ENCODE measurements around the gene TSPAN18. TPM values are rescaled to one million over a fixed set of nuclear protein-coding genes. Genes with fewer than 3 reads are reported as not detected.

The TSPAN18 gene
- total RNA-seq, 4 donors from 2014 or later: 2.1 to 9.1 (median 2.5) TPM

GRCh38 chr11:44689265-44689664 lies 37.5 kb upstream of the TSPAN18 start:
- no peaks in the 10 kb centered on the region for H3K9me3 ChIP-seq
- no peaks in the 10 kb centered on the region for H3K36me3 ChIP-seq
- no peak for DNase-seq
- TF ChIP-seq CTCF (IDR thresholded peaks at IDR 0.05 in 4 of 5, conservative IDR thresholded peaks at IDR 0.05 in 1 of 5): no peak
- TF ChIP-seq POLR2A (IDR thresholded peaks at IDR 0.05): no peak
- intact Hi-C loops (cut with DNase I; ENCODE audit: low total_unique reads): no loop called here
- ATAC-seq: no peak
- no peak overlapping the region for H3K4me3 ChIP-seq
- no peaks in the 10 kb centered on the region for H3K4me1 ChIP-seq
- no peaks in the 10 kb centered on the region for H3K27me3 ChIP-seq
- no peak overlapping the region for H3K27ac ChIP-seq
- in situ Hi-C loops (cut with MboI; ENCODE audit: low sequenced_read_pairs in 4 of 4): no loop called here

- Histone ChIP-seq H3K4me3 (no peak overlapping the region), H3K27me3 (no peaks in the 10 kb centered on the region), H3K27ac (no peak overlapping the region), H3K36me3 (no peaks in the 10 kb centered on the region), H3K4me1 (no peaks in the 10 kb centered on the region), H3K9me3 (no peaks in the 10 kb centered on the region)
- DNase-seq: no peak
- TF ChIP-seq POLR2A (IDR thresholded peaks at IDR 0.05) (no peak), CTCF (IDR thresholded peaks at IDR 0.05 in 4 of 5, conservative IDR thresholded peaks at IDR 0.05 in 1 of 5) (no peak)
- no peak for ATAC-seq
- intact Hi-C loops (cut with DNase I; ENCODE audit: low total_unique reads) (no loop called here), in situ Hi-C loops (cut with MboI; ENCODE audit: low sequenced_read_pairs in 4 of 4) (no loop called here)
These were observed 36.1 kb upstream of the TSPAN18 start for GRCh38 chr11:44690651-44691050.

- DNase-seq (no peak), ATAC-seq (no peak)
- intact Hi-C loops (cut with DNase I; ENCODE audit: low total_unique reads): no loop called here
- Histone ChIP-seq H3K27me3 (no peaks in the 10 kb centered on the region), H3K4me3 (no peak overlapping the region), H3K9me3 (no peaks in the 10 kb centered on the region), H3K4me1 (no peaks in the 10 kb centered on the region), H3K27ac (no peak overlapping the region), H3K36me3 (no peaks in the 10 kb centered on the region)
- in situ Hi-C loops (cut with MboI; ENCODE audit: low sequenced_read_pairs in 4 of 4): no loop called here
- TF ChIP-seq CTCF (IDR thresholded peaks at IDR 0.05 in 4 of 5, conservative IDR thresholded peaks at IDR 0.05 in 1 of 5) (no peak), POLR2A (IDR thresholded peaks at IDR 0.05) (no peak)
These were observed 34.3 kb upstream of the TSPAN18 start for GRCh38 chr11:44692460-44692859.

- Histone ChIP-seq H3K27me3 (no peaks in the 10 kb centered on the region), H3K27ac (no peak overlapping the region), H3K9me3 (no peaks in the 10 kb centered on the region), H3K4me1 (peaks cover 0 to 10% of the 10 kb centered on the region in 2 donors), H3K36me3 (no peaks in the 10 kb centered on the region), H3K4me3 (no peak overlapping the region)
- intact Hi-C loops (cut with DNase I; ENCODE audit: low total_unique reads): no loop called here
- in situ Hi-C loops (cut with MboI; ENCODE audit: low sequenced_read_pairs in 4 of 4): no loop called here
- no peak for TF ChIP-seq CTCF (IDR thresholded peaks at IDR 0.05 in 4 of 5, conservative IDR thresholded peaks at IDR 0.05 in 1 of 5)
- TF ChIP-seq POLR2A (IDR thresholded peaks at IDR 0.05): no peak
- DNase-seq (no peak), ATAC-seq (no peak)
These were observed 33.1 kb upstream of the TSPAN18 start for GRCh38 chr11:44693654-44694119.

- no peaks in the 10 kb centered on the region for H3K9me3 ChIP-seq
- TF ChIP-seq POLR2A (IDR thresholded peaks at IDR 0.05): no peak
- no peak for TF ChIP-seq CTCF (IDR thresholded peaks at IDR 0.05 in 4 of 5, conservative IDR thresholded peaks at IDR 0.05 in 1 of 5)
- ATAC-seq: no peak
- no peak overlapping the region for H3K27ac ChIP-seq
- peaks cover 0 to 16% of the 10 kb centered on the region in 2 donors for H3K4me1 ChIP-seq
- H3K36me3 ChIP-seq: no peaks in the 10 kb centered on the region
- no peaks in the 10 kb centered on the region for H3K27me3 ChIP-seq
- in situ Hi-C loops (cut with MboI; ENCODE audit: low sequenced_read_pairs in 4 of 4): no loop called here
- intact Hi-C loops (cut with DNase I; ENCODE audit: low total_unique reads): no loop called here
- no peak for DNase-seq
- no peak overlapping the region for H3K4me3 ChIP-seq
These were observed 32.3 kb upstream of the TSPAN18 start for GRCh38 chr11:44694443-44694842.

All from gastrocnemius medialis (tissue), 4 donors.